Raji (cell line): ENCODE measurements around the gene DOCK1.

Source experiments
- POLR2A ChIP-seq: IDR thresholded peaks from 2 replicates; pipeline ENCODE4 v1.6.1; 2011; ENCODE audit warnings: low read depth, low read length, control low read depth; ENCODE audit not compliant: insufficient read depth

Gene DOCK1

DNA sequence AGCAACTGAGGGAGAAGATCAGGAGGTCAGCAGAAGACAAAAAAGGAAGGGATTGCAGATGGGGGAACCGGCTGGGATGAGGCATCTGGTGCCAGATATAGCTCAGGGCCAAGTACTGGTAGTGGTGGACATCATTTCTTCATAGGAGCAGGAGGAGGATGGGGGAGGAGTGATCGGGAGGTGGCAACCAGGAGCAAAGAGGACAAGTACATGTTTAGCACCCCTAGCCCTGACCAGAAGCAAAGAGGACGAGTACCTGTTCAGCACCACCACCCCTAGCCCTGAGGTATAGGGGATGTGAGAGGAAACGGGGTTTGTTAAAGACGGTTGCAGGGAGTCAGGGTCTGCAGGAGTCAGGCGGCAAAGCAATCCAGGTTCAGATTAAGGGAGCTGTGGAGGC is 559.3 kb downstream of the DOCK1 start:
- TF ChIP-seq POLR2A, result no peak

DNA sequence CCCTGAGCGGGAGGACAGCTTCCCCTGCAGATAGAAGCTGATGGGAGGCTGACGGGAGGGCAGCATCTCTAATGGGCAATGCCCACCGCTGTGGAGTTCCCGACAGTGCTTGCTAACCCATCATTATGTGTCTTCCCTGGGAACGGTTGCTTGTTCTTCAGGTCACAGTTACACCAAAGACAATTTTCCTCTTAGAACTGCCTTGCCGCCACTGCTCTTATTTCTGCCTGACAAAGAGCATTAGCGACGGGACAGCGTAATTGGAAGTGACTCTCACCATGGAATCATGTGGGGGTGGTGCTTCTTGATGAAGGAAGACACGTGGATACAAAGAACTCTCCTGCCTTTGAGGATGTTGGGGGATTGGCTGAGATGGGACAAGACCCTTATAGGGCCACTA is 562.6 kb downstream of the DOCK1 start:
- no peak for TF ChIP-seq POLR2A

DNA sequence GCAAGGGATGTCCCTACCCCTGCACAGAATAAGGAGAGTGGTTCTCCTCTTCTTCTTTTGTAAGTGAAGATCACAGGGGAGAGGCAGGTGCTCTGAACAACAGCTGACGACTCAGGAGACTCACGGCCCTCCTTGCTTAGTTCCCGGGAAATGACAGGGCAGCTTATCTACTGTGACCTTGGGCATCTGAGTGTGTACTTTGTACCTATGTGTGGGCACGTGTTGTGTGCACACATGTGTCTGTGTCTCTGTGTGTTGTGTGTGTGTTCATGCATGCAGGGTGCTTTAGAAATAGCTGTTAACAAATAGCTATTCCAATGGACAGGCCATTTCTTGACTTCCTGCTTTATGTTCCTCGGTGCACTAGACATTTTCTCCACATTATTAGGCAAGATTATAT is 563.4 kb downstream of the DOCK1 start:
- TF ChIP-seq POLR2A, result no peak

DNA sequence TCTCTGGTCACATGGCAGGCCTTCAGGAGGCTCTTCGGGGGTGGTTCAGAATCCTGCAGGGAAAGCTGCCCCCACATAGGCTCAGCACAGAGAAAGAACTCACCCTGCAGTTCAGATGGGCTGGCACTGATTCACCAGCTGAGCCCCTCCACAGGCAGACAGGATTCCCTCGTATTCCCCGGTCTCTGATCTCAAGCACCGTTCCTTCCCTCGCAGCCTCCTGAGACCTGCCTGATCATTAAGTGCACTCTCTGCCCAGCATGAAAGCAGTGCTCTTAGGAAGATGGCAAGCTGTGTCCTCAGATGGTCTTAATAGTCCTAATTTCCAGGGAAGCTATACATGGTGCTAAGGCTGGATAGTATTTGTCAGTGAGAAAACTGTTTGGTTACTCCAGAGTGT is 565.7 kb downstream of the DOCK1 start:
- no peak for TF ChIP-seq POLR2A

DNA sequence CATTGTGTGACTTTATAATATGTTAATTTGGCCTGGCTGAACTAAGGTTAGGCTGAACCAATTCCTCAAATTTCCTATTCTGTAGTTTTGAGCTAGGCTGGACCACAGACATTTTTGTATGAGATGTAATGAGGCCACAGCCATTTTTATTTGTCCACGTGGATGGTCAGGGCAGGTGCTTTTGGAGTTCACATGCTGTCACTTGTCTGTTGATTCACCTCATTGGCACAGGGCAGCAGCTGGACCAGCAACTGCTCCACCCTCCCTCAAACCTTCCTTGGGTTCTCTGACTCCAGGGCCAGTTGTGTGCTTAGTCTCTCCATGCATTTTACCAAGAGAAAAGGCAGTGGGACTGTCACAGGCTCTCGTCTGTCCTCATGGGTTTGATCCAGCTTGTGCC is 567.7 kb downstream of the DOCK1 start:
- TF ChIP-seq POLR2A, result no peak

DNA sequence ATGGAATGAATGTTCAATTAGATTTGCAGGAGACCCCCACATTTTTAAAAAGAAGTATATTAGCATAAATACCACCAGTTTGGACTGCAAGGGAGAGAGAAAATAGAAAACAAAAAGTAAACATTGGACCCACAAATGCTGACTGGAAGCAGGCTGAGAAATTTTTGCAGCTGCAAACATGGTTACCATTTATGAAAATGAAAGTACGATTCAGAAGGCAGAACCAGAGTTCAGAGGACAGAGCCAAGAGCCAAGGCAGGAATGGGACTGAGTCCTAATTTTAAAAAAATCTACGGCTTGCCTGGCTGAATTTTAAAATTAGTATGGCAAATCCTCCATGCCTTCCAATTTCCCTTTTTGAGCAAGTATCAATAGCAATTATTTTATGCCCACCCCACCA is 569.3 kb downstream of the DOCK1 start:
- no peak for TF ChIP-seq POLR2A

DNA sequence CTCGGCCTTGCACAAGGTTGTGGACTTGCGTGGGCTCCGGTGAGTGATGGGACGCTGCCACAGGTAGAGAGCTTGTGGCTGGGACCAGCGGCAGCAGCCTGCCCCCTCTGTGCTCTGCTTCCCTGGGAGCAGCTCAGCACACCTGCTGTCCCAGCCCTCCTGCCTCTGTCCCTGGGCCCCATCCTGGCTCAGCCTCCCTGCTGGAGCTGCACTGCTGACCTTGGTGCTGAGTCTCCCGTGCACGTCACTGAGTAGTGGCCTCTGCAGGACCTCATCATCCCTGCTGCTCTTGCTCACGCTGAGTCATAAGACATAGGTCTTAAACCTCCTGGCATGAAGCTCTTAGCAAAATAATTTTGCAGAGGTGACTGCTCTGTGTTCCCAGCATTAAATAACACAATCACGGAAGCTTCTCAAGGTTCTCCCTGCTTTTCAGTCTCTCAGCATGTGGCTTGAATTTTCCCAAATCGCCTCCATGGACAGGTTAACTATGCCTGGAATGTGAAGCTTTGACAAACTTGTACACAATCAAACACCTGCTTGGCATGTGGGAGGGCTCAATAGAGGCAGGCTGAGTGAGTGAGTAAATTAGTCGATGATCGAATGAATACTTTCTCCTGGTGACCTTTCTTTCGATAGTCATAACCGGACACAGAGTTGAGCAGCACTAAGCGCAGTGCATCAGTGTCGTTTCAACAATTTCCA is 580.1 kb downstream of the DOCK1 start:
- TF ChIP-seq POLR2A, result no peak

DNA sequence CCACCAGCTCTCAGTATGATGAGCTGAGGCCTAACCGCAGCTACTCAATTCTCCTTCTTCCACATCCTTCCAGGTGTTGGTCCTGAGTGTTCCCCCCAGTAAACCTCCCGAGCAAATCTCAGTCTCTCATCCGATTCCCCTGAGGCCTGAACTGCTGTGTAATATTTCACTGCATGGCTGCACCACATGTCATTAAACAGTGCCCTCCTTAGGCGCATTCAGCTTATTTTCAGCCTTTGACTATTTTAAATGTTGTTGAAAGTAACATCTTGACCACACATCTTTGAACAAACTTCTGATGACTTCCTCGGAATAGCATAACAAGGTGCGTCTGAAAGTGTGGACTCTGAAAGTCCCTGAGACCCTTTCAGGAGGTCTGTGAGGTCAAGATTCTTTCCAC is 581.1 kb downstream of the DOCK1 start:
- no peak for TF ChIP-seq POLR2A

DNA sequence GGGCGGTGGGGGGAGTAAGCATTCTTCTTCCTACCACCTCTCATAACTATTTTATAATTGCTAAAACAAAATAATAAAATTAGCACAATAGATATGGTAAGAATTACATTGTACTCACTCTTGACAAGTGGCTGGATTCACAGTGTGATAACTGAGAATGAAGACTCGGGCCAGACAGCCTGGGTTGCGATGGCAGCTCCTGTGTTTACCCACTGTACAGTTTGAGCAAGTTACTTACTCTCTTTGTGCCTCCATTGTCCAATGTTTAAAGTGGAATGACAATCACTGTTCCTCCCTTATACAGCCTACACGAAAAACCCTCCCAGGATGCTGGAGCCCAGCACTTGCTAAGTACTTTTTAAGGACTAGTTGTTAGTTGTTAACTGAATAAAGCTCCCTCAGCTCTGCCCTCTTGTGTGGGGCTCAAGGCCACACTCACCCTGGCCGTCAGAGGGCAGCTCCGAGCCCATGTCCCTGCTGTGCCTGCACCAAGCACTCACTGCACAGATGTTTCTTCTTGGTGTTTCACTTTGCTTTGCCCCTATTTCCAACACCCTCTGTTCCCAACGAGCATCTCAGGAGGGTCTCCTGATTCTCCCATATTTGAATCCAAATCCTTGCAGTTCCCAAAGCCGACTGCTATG is 587.5 kb downstream of the DOCK1 start:
- TF ChIP-seq POLR2A, result no peak

DNA sequence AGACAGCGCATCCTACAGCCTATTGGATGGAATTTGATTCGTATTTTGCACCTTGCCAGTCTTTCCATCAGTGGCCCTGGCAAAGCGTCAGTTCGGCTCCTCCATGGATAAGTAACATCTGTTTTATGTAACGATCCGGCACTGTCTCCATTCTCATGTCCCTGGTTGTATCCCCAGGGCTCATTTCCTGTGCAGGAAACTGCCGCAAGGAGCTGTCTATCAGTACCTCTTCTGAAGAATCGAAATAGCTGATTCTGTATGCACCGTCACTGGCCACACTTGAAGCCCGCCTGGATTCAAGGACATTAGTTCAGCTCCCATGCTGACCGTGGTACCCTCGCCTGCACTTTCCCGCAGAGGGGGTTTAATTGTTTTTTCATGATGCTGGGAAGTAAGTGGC is 590.8 kb downstream of the DOCK1 start:
- no peak for TF ChIP-seq POLR2A

DNA sequence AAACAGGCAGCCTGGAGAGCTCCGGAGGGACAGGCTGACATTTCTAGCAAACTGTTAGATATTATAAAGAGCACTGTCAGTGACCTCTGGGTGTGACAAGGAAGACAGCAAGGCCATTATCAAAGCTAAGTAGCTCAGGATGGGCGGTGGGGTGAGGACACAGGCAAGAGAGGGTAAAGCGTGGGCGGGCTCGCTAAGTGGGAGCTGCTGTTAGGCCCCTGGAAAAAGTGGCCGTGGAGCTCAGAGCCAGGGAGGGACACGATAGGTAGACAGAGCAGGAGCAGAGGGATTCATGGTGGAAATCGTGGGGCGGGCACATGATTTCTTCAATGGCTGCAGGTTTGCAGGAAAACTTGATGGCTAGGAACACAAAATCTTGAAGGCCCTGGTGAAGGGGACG is 592.5 kb downstream of the DOCK1 start:
- no peak for TF ChIP-seq POLR2A

DNA sequence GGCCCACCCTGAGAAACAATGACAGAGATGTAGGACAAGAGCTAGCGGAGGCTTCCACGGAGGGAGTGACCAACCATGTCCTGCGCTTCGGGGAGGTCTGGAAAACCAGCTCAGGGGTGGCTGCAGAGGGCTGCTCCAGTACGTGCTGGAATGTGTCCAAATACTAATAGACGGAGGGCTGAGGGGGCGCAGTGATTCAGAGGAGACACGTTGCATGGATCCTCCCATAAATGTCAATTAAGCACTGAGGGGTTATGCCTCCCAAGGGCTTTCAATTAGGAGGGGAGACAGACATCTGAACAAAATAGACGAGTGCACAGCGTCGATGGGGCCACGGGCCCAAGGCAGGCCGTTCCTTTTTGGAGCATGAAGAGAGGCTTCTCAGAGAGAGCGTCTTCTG is 592.9 kb downstream of the DOCK1 start:
- TF ChIP-seq POLR2A, result no peak

DNA sequence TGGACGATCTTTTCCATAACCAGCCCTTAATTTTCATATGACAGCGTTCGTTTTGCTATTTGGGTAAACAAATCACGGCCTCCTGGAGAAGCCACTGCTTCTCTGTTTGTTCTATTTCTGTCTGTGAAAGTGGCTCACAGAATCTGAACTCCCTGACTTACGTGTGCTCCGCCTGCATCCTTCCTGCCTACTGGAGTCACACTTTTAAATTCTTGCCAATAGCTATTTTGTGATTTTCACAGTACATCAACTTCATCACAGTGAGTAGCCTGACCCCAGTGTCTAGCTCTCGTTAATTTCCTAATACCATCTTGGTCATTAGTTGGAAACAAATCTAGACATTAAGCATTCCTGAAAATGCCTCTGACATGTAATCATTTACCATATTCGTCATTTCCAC is 594.9 kb downstream of the DOCK1 start:
- TF ChIP-seq POLR2A, result no peak
